WERI-Rb-1 (cell line): ENCODE data around the gene PRKCE.

Experiments
- DNase-seq: peaks from one replicate; pipeline ENCODE4 v3.0.0-alpha.2; 2020
- H3K27ac ChIP-seq: fragments of 250-450 bp; sonication (Bioruptor Pico); 2 replicates; pipeline ENCODE4 v1.5.1; 2020; ENCODE audit warnings: mild to moderate bottlenecking, moderate library complexity
- H3K27me3 ChIP-seq: fragments of 250-450 bp; sonication (Bioruptor Pico); 2 replicates; pipeline ENCODE4 v1.5.1; 2021; ENCODE audit warnings: mild to moderate bottlenecking, low read depth, moderate library complexity; ENCODE audit not compliant: insufficient read depth, severe bottlenecking
- H3K36me3 ChIP-seq: fragments of 250-450 bp; sonication (Bioruptor Pico); 2 replicates; pipeline ENCODE4 v1.5.1; 2020; ENCODE audit warnings: mild to moderate bottlenecking, moderate library complexity
- H3K4me3 ChIP-seq: 2 replicates; pipeline ENCODE4 v1.5.1; 2011; ENCODE audit warnings: low read depth, mild to moderate bottlenecking, control low read depth, low read length
- H3K9me3 ChIP-seq: fragments of 250-450 bp; sonication (Bioruptor Pico); 2 replicates; pipeline ENCODE4 v1.5.1; 2021; ENCODE audit warnings: mild to moderate bottlenecking, moderate library complexity; ENCODE audit not compliant: severe bottlenecking
- CTCF ChIP-seq: IDR thresholded peaks from 2 replicates; pipeline ENCODE4 v1.5.1; 2011; ENCODE audit warnings: low read depth, mild to moderate bottlenecking, control low read depth, inconsistent platforms, low read length

Gene PRKCE

GRCh38 chr2:45634223-45634622, 17.3 kb upstream of the PRKCE start:
- Histone ChIP-seq H3K27ac (no peak overlapping the region), H3K4me3 (no peak overlapping the region), H3K9me3 (no peaks in the 10 kb centered on the region), H3K36me3 (no peaks in the 10 kb centered on the region), H3K27me3 (no peaks in the 10 kb centered on the region)
- no peak for DNase-seq
- TF ChIP-seq CTCF, result no peak

- TF ChIP-seq CTCF, result no peak
- H3K4me3 ChIP-seq, result no peak overlapping the region
- no peaks in the 10 kb centered on the region for H3K27me3 ChIP-seq
- no peak for DNase-seq
- H3K27ac ChIP-seq, result no peak overlapping the region
- H3K36me3 ChIP-seq, result no peaks in the 10 kb centered on the region
- H3K9me3 ChIP-seq, result no peaks in the 10 kb centered on the region
Observed at GRCh38 chr2:45636008-45636407, 15.5 kb upstream of the PRKCE start.

GRCh38 chr2:45637440-45637839, 14.0 kb upstream of the PRKCE start:
- no peak for TF ChIP-seq CTCF
- no peaks in the 10 kb centered on the region for H3K9me3 ChIP-seq
- peaks cover 3% of the 10 kb centered on the region for H3K27me3 ChIP-seq
- DNase-seq, result no peak
- no peaks in the 10 kb centered on the region for H3K36me3 ChIP-seq
- H3K4me3 ChIP-seq, result no peak overlapping the region
- H3K27ac ChIP-seq, result no peak overlapping the region

GRCh38 chr2:45640576-45640975, 10.9 kb upstream of the PRKCE start:
- Histone ChIP-seq H3K27me3 (peaks cover 21% of the 10 kb centered on the region), H3K9me3 (no peaks in the 10 kb centered on the region), H3K36me3 (no peaks in the 10 kb centered on the region), H3K27ac (no peak overlapping the region), H3K4me3 (no peak overlapping the region)
- no peak for DNase-seq
- TF ChIP-seq CTCF, result no peak

GRCh38 chr2:45643095-45643494, 8.4 kb upstream of the PRKCE start:
- Histone ChIP-seq H3K27ac (no peak overlapping the region), H3K4me3 (peak overlapping the region; percentile 57), H3K36me3 (no peaks in the 10 kb centered on the region), H3K27me3 (peaks cover 21% of the 10 kb centered on the region), H3K9me3 (no peaks in the 10 kb centered on the region)
- DNase-seq, result peak; percentile 20
- 0 out of 2 replicates have a peak, but pooled peaks have one; percentile 1 for TF ChIP-seq CTCF

GRCh38 chr2:45643543-45644542, 7.6 kb upstream of the PRKCE start:
- Histone ChIP-seq H3K27me3 (peaks cover 21% of the 10 kb centered on the region), H3K27ac (no peak overlapping the region), H3K36me3 (no peaks in the 10 kb centered on the region), H3K4me3 (peak overlapping the region; percentile 57), H3K9me3 (no peaks in the 10 kb centered on the region)
- peak; percentile 67 for DNase-seq
- TF ChIP-seq CTCF, result peak; percentile 99
